SU-DHL-6 (cell line): ENCODE measurements around the gene CTTN.

Experiments used
- H2AFZ ChIP-seq: fragments of 200-600 bp; sonication (generic); 2 replicates; pipeline ENCODE4 v1.6.1; 2014; ENCODE audit warnings: low read depth, mild to moderate bottlenecking, moderate library complexity, mixed read lengths, antibody characterized with exemption, low read length; ENCODE audit not compliant: severe bottlenecking
- H3F3A ChIP-seq: fragments of 200-600 bp; shearing (Covaris generic); 2 replicates; pipeline ENCODE4 v1.6.0; 2016; ENCODE audit warnings: antibody characterized with exemption, mild to moderate bottlenecking; ENCODE audit not compliant: insufficient read depth
- H3K27ac ChIP-seq: fragments of 200-600 bp; sonication (generic); 2 replicates; pipeline ENCODE4 v1.5.1; 2016; ENCODE audit warnings: low read depth, mild to moderate bottlenecking, low read length, moderate library complexity, mixed read lengths
- H3K27me3 ChIP-seq: fragments of 200-600 bp; sonication (generic), shearing (Covaris generic); 2 replicates; pipeline ENCODE4 v1.6.0; 2014; ENCODE audit warnings: mild to moderate bottlenecking, low read length
- H3K36me3 ChIP-seq: fragments of 200-600 bp; sonication (generic); 2 replicates; pipeline ENCODE4 v1.6.1; 2014; ENCODE audit warnings: mild to moderate bottlenecking, low read length, mixed read lengths
- H3K4me2 ChIP-seq: fragments of 300-600, 200-600 bp; shearing (Covaris generic), sonication (generic); 2 replicates; pipeline ENCODE4 v1.6.0; 2014; ENCODE audit warnings: low read length, low read depth, mild to moderate bottlenecking; ENCODE audit not compliant: poor library complexity, severe bottlenecking
- H3K4me3 ChIP-seq: fragments of 200-600 bp; sonication (generic); 2 replicates; pipeline ENCODE4 v1.5.1; 2014; ENCODE audit warnings: antibody characterized with exemption, low read length, mild to moderate bottlenecking, mixed read lengths; ENCODE audit not compliant: insufficient read depth, poor library complexity, severe bottlenecking
- H3K79me2 ChIP-seq: fragments of 200-600 bp; sonication (generic); 2 replicates; pipeline ENCODE4 v1.6.1; 2014; ENCODE audit warnings: mild to moderate bottlenecking, low read length, moderate library complexity; ENCODE audit not compliant: insufficient read depth
- H3K9ac ChIP-seq: fragments of 200-600 bp; sonication (generic); 2 replicates; pipeline ENCODE4 v1.7.0; 2014; ENCODE audit warnings: mild to moderate bottlenecking, low read length
- H3K9me2 ChIP-seq: fragments of 200-600 bp; sonication (generic); replicated peaks from 2 replicates; pipeline ENCODE4 v1.6.1; 2014; ENCODE audit warnings: low read length; ENCODE audit not compliant: insufficient read depth
- H3K9me3 ChIP-seq: fragments of 200-600 bp; sonication (generic); 2 replicates; pipeline ENCODE4 v1.6.1; 2014; ENCODE audit warnings: low read length, mixed read lengths; ENCODE audit not compliant: insufficient read depth
- H4K20me1 ChIP-seq: fragments of 200-600 bp; sonication (generic); 2 replicates; pipeline ENCODE4 v1.6.1; 2014; ENCODE audit warnings: low read depth, mild to moderate bottlenecking, antibody characterized with exemption, low read length, moderate library complexity, mixed read lengths
- CTCF ChIP-seq: fragments of 200-600 bp; sonication (generic); IDR thresholded peaks from one replicate; pipeline ENCODE4 v1.5.1; 2017; ENCODE audit warnings: antibody characterized with exemption, mild to moderate bottlenecking, low read length, moderate library complexity; ENCODE audit not compliant: insufficient read depth, poor library complexity, severe bottlenecking
- EZH2phosphoT487 ChIP-seq: fragments of 200-600 bp; sonication (generic), shearing (Covaris generic); conservative IDR thresholded peaks from 2 replicates; pipeline ENCODE4 v1.6.1; 2018; ENCODE audit warnings: mild to moderate bottlenecking, antibody characterized with exemption, low read length, moderate library complexity, mixed read lengths

The CTTN gene

GRCh38 chr11:70472240-70472639, 73.9 kb downstream of the CTTN start:
- H4K20me1 ChIP-seq, result no peaks in the 10 kb centered on the region
- H3K4me2 ChIP-seq, result no peak overlapping the region
- H3K27me3 ChIP-seq, result no peaks in the 10 kb centered on the region
- H3K27ac ChIP-seq, result no peak overlapping the region
- H3F3A ChIP-seq, result peaks cover 25% of the 10 kb centered on the region
- no peaks in the 10 kb centered on the region for H3K36me3 ChIP-seq
- no peaks in the 10 kb centered on the region for H3K9me2 ChIP-seq
- no peak overlapping the region for H3K9ac ChIP-seq
- no peaks in the 10 kb centered on the region for H3K79me2 ChIP-seq
- TF ChIP-seq CTCF (no peak), EZH2phosphoT487 (no peak)
- H3K4me3 ChIP-seq, result no peak overlapping the region
- H3K9me3 ChIP-seq, result no peaks in the 10 kb centered on the region
- no peak overlapping the region for H2AFZ ChIP-seq

GRCh38 chr11:70473186-70473872, 75.0 kb downstream of the CTTN start:
- H3K9me2 ChIP-seq, result no peaks in the 10 kb centered on the region
- no peaks in the 10 kb centered on the region for H3K27me3 ChIP-seq
- H2AFZ ChIP-seq, result no peak overlapping the region
- H4K20me1 ChIP-seq, result no peaks in the 10 kb centered on the region
- H3K27ac ChIP-seq, result no peak overlapping the region
- H3K9me3 ChIP-seq, result no peaks in the 10 kb centered on the region
- H3F3A ChIP-seq, result peaks cover 18% of the 10 kb centered on the region
- TF ChIP-seq EZH2phosphoT487 (no peak), CTCF (no peak)
- no peak overlapping the region for H3K4me3 ChIP-seq
- no peaks in the 10 kb centered on the region for H3K79me2 ChIP-seq
- H3K4me2 ChIP-seq, result no peak overlapping the region
- no peak overlapping the region for H3K9ac ChIP-seq
- no peaks in the 10 kb centered on the region for H3K36me3 ChIP-seq

- Histone ChIP-seq H3K9ac (no peak overlapping the region), H3K27ac (no peak overlapping the region), H3K9me3 (no peaks in the 10 kb centered on the region), H3K4me2 (no peak overlapping the region), H3K27me3 (no peaks in the 10 kb centered on the region), H3F3A (peaks cover 18% of the 10 kb centered on the region), H2AFZ (no peak overlapping the region), H3K36me3 (no peaks in the 10 kb centered on the region), H4K20me1 (no peaks in the 10 kb centered on the region), H3K79me2 (no peaks in the 10 kb centered on the region), H3K4me3 (no peak overlapping the region), H3K9me2 (no peaks in the 10 kb centered on the region)
- no peak for TF ChIP-seq CTCF
- TF ChIP-seq EZH2phosphoT487, result no peak
These were observed 75.8 kb downstream of the CTTN start for GRCh38 chr11:70473873-70474690.
